K562 (cell line): ENCODE measurements around the gene RNF34. TPM values are rescaled to one million over a fixed set of nuclear protein-coding genes. Genes with fewer than 3 reads are reported as not detected.

Experiments used
- BRF2 ChIP-seq: IDR thresholded peaks from 3 replicates; pipeline ENCODE4 v1.6.1; 2011; ENCODE audit warnings: borderline replicate concordance, mild to moderate bottlenecking; ENCODE audit not compliant: insufficient read length, insufficient read depth
- CREB1 ChIP-seq, 2 experiments: sonication (generic) in 1 of 2; formaldehyde crosslinking in 1 of 2; IDR thresholded peaks; 2 replicates each; pipeline versions ENCODE4 v1.6.1 to v1.8.0; 2012 to 2022; ENCODE audit warnings: inconsistent platforms in 1 of 2, mild to moderate bottlenecking in 1 of 2, missing genetic modification reagents in 1 of 2, moderate library complexity in 1 of 2
- CTCF ChIP-seq, 3 experiments: IDR thresholded peaks in 2 of 3; conservative IDR thresholded peaks in 1 of 3; 2 replicates each; pipeline ENCODE4 v1.5.1; 2011 to 2012; ENCODE audit warnings: low read length in 3 of 3, mild to moderate bottlenecking in 3 of 3, control low read depth in 2 of 3, improper control_type of control experiment in 1 of 3, inconsistent platforms in 1 of 3, low read depth in 1 of 3, mixed read lengths in 1 of 3, moderate library complexity in 1 of 3; ENCODE audit not compliant: insufficient read depth in 2 of 3
- E2F3 ChIP-seq: fragments of 250-450 bp; sonication (Bioruptor Pico); IDR thresholded peaks from 2 replicates; pipeline ENCODE4 v1.4.0; 2020; ENCODE audit warnings: mild to moderate bottlenecking
- ELF4 ChIP-seq: fragments of 450-650 bp; formaldehyde crosslinking; IDR thresholded peaks from 2 replicates; pipeline ENCODE4 v1.4.0; 2022; ENCODE audit warnings: missing genetic modification characterization
- GABPB2 ChIP-seq: fragments of 250-450 bp; sonication (Bioruptor Pico); conservative IDR thresholded peaks from 2 replicates; pipeline ENCODE4 v1.5.1; 2021; ENCODE audit warnings: mild to moderate bottlenecking
- MED1 ChIP-seq: sonication (generic); formaldehyde crosslinking; IDR thresholded peaks from 2 replicates; pipeline ENCODE4 v1.8.1; 2023; ENCODE audit warnings: missing genetic modification reagents, borderline replicate concordance
- MEF2A ChIP-seq: IDR thresholded peaks from 2 replicates; pipeline ENCODE4 v1.6.1; 2011; ENCODE audit warnings: low read depth, mild to moderate bottlenecking, low read length, moderate library complexity; ENCODE audit not compliant: control insufficient read depth
- REST ChIP-seq, 2 experiments: fragments of 450-650 bp; formaldehyde crosslinking in 1 of 2; IDR thresholded peaks; 2 replicates each; pipeline versions ENCODE4 v1.4.0 to v1.6.1; 2014 to 2020; ENCODE audit warnings: mild to moderate bottlenecking in 2 of 2, borderline replicate concordance in 1 of 2, low read depth in 1 of 2
- TFAP4 ChIP-seq: sonication (generic); formaldehyde crosslinking; IDR thresholded peaks from 2 replicates; pipeline ENCODE4 v1.8.0; 2022; ENCODE audit warnings: missing genetic modification reagents, mild to moderate bottlenecking, moderate library complexity, borderline replicate concordance
- ZNF280B ChIP-seq: fragments of 250-450 bp; sonication (Bioruptor Pico); IDR thresholded peaks from 2 replicates; pipeline ENCODE4 v1.5.1; 2021; ENCODE audit warnings: mild to moderate bottlenecking
- ZNF644 ChIP-seq: fragments of 200-800 bp; sonication (Bioruptor generic); IDR thresholded peaks from 2 replicates; pipeline ENCODE4 v1.6.1; 2016; ENCODE audit warnings: low read depth, missing genetic modification characterization, missing compliant biosample characterization
- polyA plus RNA-seq, 8 experiments: library from polyadenylated mRNA; depleted of rRNA in 4 of 8; stranded (reverse) in 5 of 8; unstranded in 3 of 8; fragments of >200 nt; fragmentation: Nextera tagmentation in 2 of 8; fragmentation: Illumina TruSeq in 1 of 8; extraction: Ambion mirVana in 2 of 8; extraction: Trizol in 1 of 8; gene quantifications; 2 replicates each; pipeline versions ENCODE4 v1.2.1 to v1.2.3, GENCODE V29; 2011 to 2014; ENCODE audit warnings: inconsistent platforms in 1 of 8, missing spikeins in 1 of 8
- total RNA-seq, 7 experiments: library from RNA; depleted of rRNA in 6 of 7; stranded (reverse); fragments of >200 nt in 6 of 7; fragmentation: Illumina TruSeq in 2 of 7; extraction: Trizol in 2 of 7; gene quantifications; 2 replicates each; pipeline versions ENCODE4 v1.2.1 to v1.2.3, GENCODE V29; 2011 to 2021; ENCODE audit warnings: low replicate concordance in 1 of 7

Gene RNF34
- total and polyA plus RNA-seq, 9 of the 15 experiments (the other 6 are each of a cell fraction or from before 2014, with no cell fraction given) = 41.7 to 88.9 (median 54.1) TPM

GRCh38 chr12:121443193-121443870, 43.4 kb downstream of the RNF34 start (continued):
- peak; percentile 54; the same call in 1 of the 2 replicates for TF ChIP-seq REST (IDR thresholded peaks at IDR 0.05; ENCODE audit: borderline replicate concordance)
- TF ChIP-seq REST (CRISPR knock-in tag; IDR thresholded peaks at IDR 0.05; ENCODE audit: low read depth) = no peak
- no peak for TF ChIP-seq CREB1 (IDR thresholded peaks at IDR 0.05)
- TF ChIP-seq CREB1 (CRISPR knock-in tag; IDR thresholded peaks at IDR 0.05) = peak; percentile 19; the same call in 1 of the 2 replicates
- TF ChIP-seq E2F3 (CRISPR knock-in tag) = no peak
- TF ChIP-seq ZNF644 (tag) = no peak
- TF ChIP-seq TFAP4 (CRISPR knock-in tag) = 0 out of 2 replicates have a peak, but pooled peaks have one; percentile 25
- TF ChIP-seq BRF2 = no peak
- TF ChIP-seq ZNF280B (CRISPR knock-in tag) = no peak
- TF ChIP-seq ELF4 (CRISPR knock-in tag) = no peak
- TF ChIP-seq CTCF (IDR thresholded peaks at IDR 0.05 in 2 of 3, conservative IDR thresholded peaks at IDR 0.05 in 1 of 3; ENCODE audit: insufficient read depth in 2 of 3, low read depth in 1 of 3, low read length in 3 of 3) = peak; percentile 78 to 89 (median 84)
- no peak for TF ChIP-seq GABPB2
- TF ChIP-seq MED1 (CRISPR knock-in tag) = no peak
- no peak for TF ChIP-seq MEF2A
